GM23338 (cell line): ENCODE measurements around the gene YTHDF1. TPM values are rescaled to one million over a fixed set of nuclear protein-coding genes. Genes with fewer than 3 reads are reported as not detected.

Experiments
- ATAC-seq: fragments of 200-7000 bp; cut with Tn5 transposase; 3 replicates; pipeline ENCODE4 v1.9.1; 2020
- DNase-seq: peaks from one replicate; pipeline ENCODE4 v3.0.0-alpha.2; 2015; ENCODE audit warnings: low spot score
- H2AFZ ChIP-seq: fragments of 200-600 bp; sonication (generic); 2 replicates; pipeline ENCODE4 v1.8.0; 2016; ENCODE audit warnings: antibody characterized with exemption, mild to moderate bottlenecking, moderate library complexity
- H3F3A ChIP-seq: fragments of 200-600 bp; sonication (generic); replicated peaks from 2 replicates; pipeline ENCODE4 v1.8.0; 2017; ENCODE audit warnings: antibody characterized with exemption, mixed run types, low read depth
- H3K27ac ChIP-seq: fragments of 200-600 bp; sonication (generic); 2 replicates; pipeline ENCODE4 v1.6.1; 2016; ENCODE audit warnings: low read depth
- H3K27me3 ChIP-seq: fragments of 200-600 bp; sonication (generic); 2 replicates; pipeline ENCODE4 v1.8.0; 2016; ENCODE audit warnings: mild to moderate bottlenecking, mixed run types, moderate library complexity; ENCODE audit not compliant: insufficient read depth
- H3K36me3 ChIP-seq: fragments of 200-600 bp; sonication (generic); 2 replicates; pipeline ENCODE4 v1.8.0; 2016; ENCODE audit warnings: mild to moderate bottlenecking; ENCODE audit not compliant: insufficient read depth
- H3K4me1 ChIP-seq: fragments of 200-600 bp; sonication (generic); 2 replicates; pipeline ENCODE4 v1.8.0; 2016; ENCODE audit warnings: mild to moderate bottlenecking, moderate library complexity; ENCODE audit not compliant: insufficient read depth
- H3K4me2 ChIP-seq: fragments of 200-600 bp; sonication (generic); 2 replicates; pipeline ENCODE4 v1.7.1; 2017; ENCODE audit warnings: mixed run types
- H3K4me3 ChIP-seq: fragments of 200-600 bp; sonication (generic); 2 replicates; pipeline ENCODE4 v1.6.1; 2016; ENCODE audit warnings: mixed run types
- H3K79me2 ChIP-seq: fragments of 200-600 bp; sonication (generic); replicated peaks from 2 replicates; pipeline ENCODE4 v1.8.0; 2017; ENCODE audit warnings: mild to moderate bottlenecking; ENCODE audit not compliant: insufficient read depth
- H3K9me2 ChIP-seq: fragments of 200-600 bp; sonication (generic); 2 replicates; pipeline ENCODE4 v1.8.0; 2017; ENCODE audit not compliant: insufficient read depth
- H4K20me1 ChIP-seq: fragments of 200-600 bp; sonication (generic); replicated peaks from 2 replicates; pipeline ENCODE4 v1.8.0; 2017; ENCODE audit warnings: mild to moderate bottlenecking; ENCODE audit not compliant: insufficient read depth
- H3K27ac Mint-ChIP-seq: 2 replicates; pipeline ENCODE4 v1.8.0; 2020; ENCODE audit warnings: inconsistent platforms, mild to moderate bottlenecking, moderate library complexity, mixed read lengths
- H3K27me3 Mint-ChIP-seq: 3 replicates; pipeline ENCODE4 v1.8.0; 2022; ENCODE audit warnings: low read depth, mild to moderate bottlenecking, moderate library complexity, mixed read lengths, inconsistent platforms; ENCODE audit not compliant: insufficient read depth, poor library complexity
- H3K36me3 Mint-ChIP-seq: 3 replicates; pipeline ENCODE4 v1.8.0; 2021; ENCODE audit warnings: low read depth, mild to moderate bottlenecking, inconsistent platforms, moderate library complexity, mixed read lengths
- H3K4me1 Mint-ChIP-seq: 3 replicates; pipeline ENCODE4 v1.8.0; 2020; ENCODE audit warnings: mild to moderate bottlenecking, inconsistent platforms, mixed read lengths
- H3K4me3 Mint-ChIP-seq: 3 replicates; pipeline ENCODE4 v1.8.0; 2021; ENCODE audit warnings: moderate library complexity, mild to moderate bottlenecking, inconsistent platforms, mixed read lengths
- H3K9me3 Mint-ChIP-seq: 3 replicates; pipeline ENCODE4 v1.8.0; 2020; ENCODE audit warnings: moderate library complexity, mild to moderate bottlenecking, inconsistent platforms, mixed read lengths
- CTCF ChIP-seq, 2 experiments: fragments of 200-600 bp in 1 of 2; sonication (generic) in 1 of 2; conservative IDR thresholded peaks; 2 replicates each; pipeline versions ENCODE4 v1.5.1 to v1.6.1; 2016 to 2017; ENCODE audit warnings: antibody characterized with exemption in 2 of 2, low read depth in 2 of 2, mild to moderate bottlenecking in 2 of 2, moderate library complexity in 1 of 2
- ETS1 ChIP-seq: IDR thresholded peaks from 2 replicates; pipeline ENCODE4 v1.6.1; 2016; ENCODE audit warnings: antibody characterized with exemption
- EZH2 ChIP-seq: fragments of 200-600 bp; sonication (generic); IDR thresholded peaks from one replicate; pipeline ENCODE4 v1.8.0; 2017; ENCODE audit warnings: antibody characterized with exemption, mild to moderate bottlenecking, low read depth; ENCODE audit not compliant: unreplicated experiment
- JUNB ChIP-seq: IDR thresholded peaks from one replicate; pipeline ENCODE4 v1.6.1; 2016; ENCODE audit warnings: antibody characterized with exemption; ENCODE audit not compliant: unreplicated experiment
- POLR2AphosphoS5 ChIP-seq: IDR thresholded peaks from 2 replicates; pipeline ENCODE4 v1.6.1; 2016; ENCODE audit warnings: antibody characterized with exemption, low read depth
- REST ChIP-seq: IDR thresholded peaks from one replicate; pipeline ENCODE4 v1.6.1; 2018; ENCODE audit warnings: antibody characterized with exemption; ENCODE audit not compliant: unreplicated experiment
- STAT1 ChIP-seq: IDR thresholded peaks from one replicate; pipeline ENCODE4 v1.6.1; 2016; ENCODE audit warnings: antibody characterized with exemption; ENCODE audit not compliant: unreplicated experiment
- ZNF114 ChIP-seq: fragments of 250-450 bp; sonication (Bioruptor Pico); IDR thresholded peaks from 2 replicates; pipeline ENCODE4 v1.5.0; 2020; ENCODE audit warnings: mild to moderate bottlenecking, moderate library complexity
- polyA plus RNA-seq: library from polyadenylated mRNA; unstranded; fragments of >200 nt; fragmentation: Nextera tagmentation; extraction: Ambion mirVana; gene quantifications from 2 replicates; pipeline ENCODE4 v1.2.1, GENCODE V29; 2016
- total RNA-seq: library from RNA; depleted of rRNA; stranded (reverse); fragments of >200 nt; shearing (Covaris generic); gene quantifications from 2 replicates; pipeline ENCODE4 v1.2.3, GENCODE V29; 2014

Gene YTHDF1
- total and polyA plus RNA-seq, 2 experiments from 2014 or later, result 30.9 to 64.3 TPM

GRCh38 chr20:63254606-63255384 is 38.9 kb upstream of the YTHDF1 start:
- Mint-ChIP-seq H3K9me3 (peaks cover 3% of the 10 kb centered on the region; the same call in 2 of the 3 replicates), H3K4me1 (peaks cover 24% of the 10 kb centered on the region), H3K27ac (no peak overlapping the region), H3K4me3 (peak overlapping the region; percentile 79), H3K36me3 (no peaks in the 10 kb centered on the region; the same call in 2 of the 3 replicates), H3K27me3 (peaks cover 49% of the 10 kb centered on the region)
- Histone ChIP-seq H3K4me1 (no peaks in the 10 kb centered on the region; the same call in 1 of the 2 replicates), H3K4me3 (peak overlapping the region; percentile 75), H2AFZ (peak overlapping the region; percentile 92; the same call in 1 of the 2 replicates), H3K4me2 (peak overlapping the region; percentile 89), H3K27me3 (peaks cover 40% of the 10 kb centered on the region), H3K79me2 (no peaks in the 10 kb centered on the region), H3K9me2 (no peaks in the 10 kb centered on the region), H4K20me1 (no peaks in the 10 kb centered on the region), H3K36me3 (no peaks in the 10 kb centered on the region), H3K27ac (no peak overlapping the region), H3F3A (no peaks in the 10 kb centered on the region)
- TF ChIP-seq CTCF (conservative IDR thresholded peaks at IDR 0.05; ENCODE audit: low read depth in 2 of 2) (peak; percentile 20 to 52; a peak in 3 of 4 replicates), EZH2 (peak; percentile 39), REST (no peak), STAT1 (no peak), POLR2AphosphoS5 (peak; percentile 38; the same call in 1 of the 2 replicates), ETS1 (no peak)
- ATAC-seq (peak; percentile 52), DNase-seq (peak; percentile 78)

- H3K27me3 ChIP-seq, result peaks cover 40% of the 10 kb centered on the region
- H3K9me3 Mint-ChIP-seq, result peaks cover 3% of the 10 kb centered on the region; the same call in 2 of the 3 replicates
- H3K36me3 Mint-ChIP-seq, result no peaks in the 10 kb centered on the region; the same call in 2 of the 3 replicates
- DNase-seq (peak; percentile 39), ATAC-seq (peak; percentile 17)
- H3K36me3 ChIP-seq, result no peaks in the 10 kb centered on the region
- H3K4me3 Mint-ChIP-seq, result peak within 1 kb of the TSS; percentile 79
- no peak within 1 kb of the TSS for H3K27ac Mint-ChIP-seq
- H3K9me2 ChIP-seq, result no peaks in the 10 kb centered on the region
- peaks cover 24% of the 10 kb centered on the region for H3K4me1 Mint-ChIP-seq
- no peaks in the 10 kb centered on the region for H3K79me2 ChIP-seq
- peaks cover 48% of the 10 kb centered on the region for H3K27me3 Mint-ChIP-seq
- peak within 1 kb of the TSS; percentile 75 for H3K4me3 ChIP-seq
- no peak for TF ChIP-seq ZNF114 (CRISPR knock-in tag)
- no peak for TF ChIP-seq JUNB
- TF ChIP-seq EZH2, result no peak
- no peak for TF ChIP-seq CTCF (conservative IDR thresholded peaks at IDR 0.05; ENCODE audit: low read depth in 2 of 2)
- no peaks in the 10 kb centered on the region for H4K20me1 ChIP-seq
- H3F3A ChIP-seq, result no peaks in the 10 kb centered on the region
- H3K4me1 ChIP-seq, result no peaks in the 10 kb centered on the region; the same call in 1 of the 2 replicates
- H2AFZ ChIP-seq, result peak within 1 kb of the TSS; percentile 92
- peak within 1 kb of the TSS; percentile 90 for H3K4me2 ChIP-seq
- no peak within 1 kb of the TSS for H3K27ac ChIP-seq
Observed at GRCh38 chr20:63254232-63254605, 38.3 kb upstream of the YTHDF1 start, which contains the start of gene NKAIN4. NKAIN4 (minus strand) TSS chr20:63254463; CDS start chr20:63254450, 13 bp downstream.
